T-helper 17 cell (primary cell): ENCODE measurements around the gene ZNF587B. TPM values are rescaled to one million over a fixed set of nuclear protein-coding genes. Genes with fewer than 3 reads are reported as not detected.
A peak's percentile ranks its signal among the peaks of the same experiment; 100 is the strongest.
"Not testable (repeated sequence)": the region's sequence is repeated elsewhere in the genome, so short reads cannot be mapped to it uniquely, and the experiment has no call there.

Source experiments
- ATAC-seq: fragments of 150-1000 bp; cut with Tn5 transposase; 2 replicates; pipeline ENCODE4 v1.10.0; 2021; ENCODE audit warnings: mild to moderate bottlenecking, moderate library complexity
- DNase-seq, 3 donors: peaks; one replicate each; pipeline versions ENCODE4 v3.0.0 to v3.0.0-alpha.2; 2020 to 2021
- H3K9me3 ChIP-seq: one replicate; pipeline ENCODE4 v1.7.0; 2013; ENCODE audit warnings: low read length, mild to moderate bottlenecking; ENCODE audit not compliant: control insufficient read depth, poor library complexity, severe bottlenecking
- H3K27ac Mint-ChIP-seq: one replicate; pipeline ENCODE4 v1.8.0; 2022; ENCODE audit warnings: mild to moderate bottlenecking, moderate library complexity, mixed read lengths
- H3K27me3 Mint-ChIP-seq: one replicate; pipeline ENCODE4 v1.8.0; 2022; ENCODE audit warnings: mixed read lengths
- H3K36me3 Mint-ChIP-seq: one replicate; pipeline ENCODE4 v1.8.0; 2022; ENCODE audit warnings: low read depth, mixed read lengths
- H3K4me1 Mint-ChIP-seq: one replicate; pipeline ENCODE4 v1.8.0; 2022; ENCODE audit warnings: mild to moderate bottlenecking, mixed read lengths
- H3K4me3 Mint-ChIP-seq: one replicate; pipeline ENCODE4 v1.8.0; 2022; ENCODE audit warnings: mild to moderate bottlenecking, moderate library complexity, mixed read lengths
- total RNA-seq, 4 donors: library from RNA in 2 of 4; stranded (reverse) in 2 of 4; gene quantifications; one replicate each; pipeline ENCODE4 v1.2.3 and lab custom pipeline; 2022 to 2026

Gene ZNF587B
- total RNA-seq, 2 donors from 2014 or later = 19.0 to 23.3 TPM

DNA sequence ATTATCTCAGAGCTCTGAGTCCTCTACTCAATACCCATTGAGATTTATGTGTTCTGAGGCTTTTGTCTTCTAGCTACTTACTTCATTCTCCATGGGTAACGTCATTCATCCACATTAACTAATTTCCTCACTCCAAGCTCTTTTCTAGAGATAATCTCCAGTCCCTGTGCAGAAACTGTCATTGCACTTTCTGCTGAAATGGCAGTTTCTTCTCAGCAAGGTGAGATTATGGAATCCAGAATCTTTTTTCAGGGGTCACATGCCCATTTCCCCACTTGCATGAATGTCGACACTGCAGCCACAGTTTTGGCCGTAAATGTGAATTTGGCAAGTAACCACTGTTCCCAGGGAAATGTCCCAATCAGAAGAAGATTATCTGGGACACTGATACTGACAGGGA is 32.3 kb downstream of the ZNF587B start:
- not testable (repeated sequence) for ATAC-seq, H3K27me3 Mint-ChIP-seq, H3K36me3 Mint-ChIP-seq, DNase-seq, H3K4me1 Mint-ChIP-seq, H3K4me3 Mint-ChIP-seq
- peak overlapping the region; percentile 5 for H3K27ac Mint-ChIP-seq
- H3K9me3 ChIP-seq = peaks cover 32% of the 10 kb centered on the region

- H3K27ac Mint-ChIP-seq = peak overlapping the region; percentile 47
- no peaks in the 10 kb centered on the region for H3K4me1 Mint-ChIP-seq
- H3K9me3 ChIP-seq = peaks cover 38% of the 10 kb centered on the region
- DNase-seq (no peak), ATAC-seq (no peak)
- no peak overlapping the region for H3K4me3 Mint-ChIP-seq
- H3K36me3 Mint-ChIP-seq = peaks cover 3% of the 10 kb centered on the region
- no peaks in the 10 kb centered on the region for H3K27me3 Mint-ChIP-seq
These were observed 37.9 kb downstream of the ZNF587B start for GRCh38 chr19:57867868-57868492.

DNA sequence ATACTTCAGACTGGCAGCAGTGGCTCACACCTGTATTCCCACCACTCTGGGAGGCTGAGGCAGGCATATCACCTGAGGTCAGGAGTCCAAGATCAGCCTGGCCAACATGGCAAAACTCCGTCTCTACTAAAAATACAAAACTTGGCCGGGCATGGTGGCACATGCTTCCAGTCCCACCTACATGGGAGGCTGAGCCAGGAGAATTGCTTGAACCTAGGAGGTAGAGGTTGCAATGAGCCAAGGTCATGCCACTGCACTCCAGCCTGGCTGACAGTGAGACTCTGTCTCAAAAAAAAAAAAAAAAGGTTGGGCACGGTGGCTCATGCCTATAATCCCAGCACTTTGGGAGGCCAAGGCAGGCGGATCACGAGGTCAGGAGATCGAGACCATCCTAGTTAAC is 39.6 kb downstream of the ZNF587B start:
- H3K4me3 Mint-ChIP-seq, DNase-seq, H3K27me3 Mint-ChIP-seq, H3K27ac Mint-ChIP-seq, ATAC-seq, H3K4me1 Mint-ChIP-seq, H3K36me3 Mint-ChIP-seq: not testable (repeated sequence)
- H3K9me3 ChIP-seq = peaks cover 52% of the 10 kb centered on the region

DNA sequence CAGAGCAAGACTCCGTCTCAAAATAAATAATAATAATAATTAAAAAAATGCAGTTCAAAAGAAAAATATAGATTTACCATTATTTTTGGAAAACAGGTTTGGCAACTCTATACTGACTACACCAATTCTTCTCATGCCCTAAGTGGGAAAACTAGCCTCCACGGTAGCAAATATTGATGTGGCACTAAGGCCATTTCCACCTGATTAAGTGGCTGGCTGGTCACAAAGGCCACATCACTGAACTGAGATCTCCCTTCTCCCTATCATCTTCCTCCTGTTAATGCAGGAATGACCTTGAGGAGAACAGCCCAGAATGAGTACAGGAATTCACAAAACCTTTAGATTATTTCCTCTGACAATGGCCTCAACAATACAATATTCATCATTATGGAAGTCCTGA is 40.1 kb downstream of the ZNF587B start:
- Mint-ChIP-seq H3K27ac (no peak overlapping the region), H3K4me1 (no peaks in the 10 kb centered on the region), H3K27me3 (no peaks in the 10 kb centered on the region), H3K4me3 (no peak overlapping the region), H3K36me3 (no peaks in the 10 kb centered on the region)
- DNase-seq = no peak
- peaks cover 51% of the 10 kb centered on the region for H3K9me3 ChIP-seq
- ATAC-seq = no peak

GRCh38 chr19:57872450-57872849 is 42.4 kb downstream of the ZNF587B start:
- peaks cover 3% of the 10 kb centered on the region for H3K36me3 Mint-ChIP-seq
- no peaks in the 10 kb centered on the region for H3K27me3 Mint-ChIP-seq

DNA sequence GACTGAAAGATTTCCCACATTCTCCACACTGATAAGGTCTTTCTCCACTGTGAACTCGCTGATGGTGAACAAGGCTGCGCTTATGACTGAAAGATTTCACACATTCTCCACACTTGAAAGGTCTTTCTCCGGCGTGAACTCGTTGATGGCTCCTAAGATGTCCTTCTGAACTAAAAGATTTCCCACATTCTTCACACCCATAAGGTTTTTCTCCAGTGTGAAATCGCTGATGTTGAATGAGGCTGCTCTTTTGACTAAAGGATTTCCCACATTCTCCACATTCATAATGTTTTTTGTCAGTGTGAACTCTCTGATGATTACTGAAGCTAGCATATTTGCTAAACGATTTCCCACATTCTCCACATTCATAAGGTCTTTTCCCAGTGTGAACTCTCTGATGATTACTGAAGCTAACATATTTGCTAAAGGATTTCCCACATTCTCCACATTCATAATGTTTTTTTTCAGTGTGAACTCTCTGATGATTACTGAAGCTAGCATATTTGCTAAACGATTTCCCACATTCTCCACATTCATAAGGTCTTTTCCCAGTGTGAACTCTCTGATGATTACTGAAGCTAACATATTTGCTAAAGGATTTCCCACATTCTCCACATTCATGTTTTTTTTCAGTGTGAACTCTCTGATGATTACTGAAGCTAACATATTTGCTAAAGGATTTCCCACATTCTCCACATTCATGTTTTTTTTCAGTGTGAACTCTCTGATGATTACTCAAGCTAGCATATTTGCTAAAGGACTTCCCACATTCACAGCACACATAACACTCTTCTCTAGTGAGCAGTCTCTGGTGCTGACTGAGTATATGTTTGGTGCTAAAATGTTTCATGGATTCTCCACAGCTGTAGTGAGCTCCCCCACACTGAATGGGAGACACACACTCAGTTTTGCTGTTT is 44.0 kb downstream of the ZNF587B start:
- peaks cover 47% of the 10 kb centered on the region for H3K9me3 ChIP-seq
- not testable (repeated sequence) for H3K4me1 Mint-ChIP-seq, DNase-seq, H3K4me3 Mint-ChIP-seq, H3K36me3 Mint-ChIP-seq, H3K27me3 Mint-ChIP-seq, H3K27ac Mint-ChIP-seq, ATAC-seq

More at GRCh38 chr19:57872450-57872849, 42.4 kb downstream of the ZNF587B start:
- ATAC-seq (no peak), DNase-seq (no peak)
- peaks cover 42% of the 10 kb centered on the region for H3K9me3 ChIP-seq
- Mint-ChIP-seq H3K4me1 (no peaks in the 10 kb centered on the region), H3K27ac (no peak overlapping the region), H3K4me3 (no peak overlapping the region)

DNA sequence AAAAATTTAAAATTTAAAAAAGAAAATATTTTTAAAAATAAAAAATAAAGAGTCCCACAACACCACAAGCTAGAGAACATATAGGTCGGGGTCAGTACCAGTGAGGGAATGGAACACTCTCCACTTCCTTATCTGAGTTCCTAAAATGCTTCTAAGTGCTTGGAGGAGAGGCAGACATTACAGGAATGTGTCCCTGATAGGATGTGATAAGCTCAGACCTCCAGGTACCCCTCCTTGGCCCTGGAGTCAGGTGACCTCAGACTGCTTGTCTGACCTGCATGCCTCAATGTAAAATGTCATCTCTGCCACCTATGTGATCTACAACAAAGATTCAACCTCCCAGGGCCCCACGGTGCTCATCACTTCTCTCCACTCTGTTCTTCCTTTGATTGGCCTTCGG is 55.9 kb downstream of the ZNF587B start:
- Mint-ChIP-seq H3K4me3 (no peak overlapping the region), H3K27ac (no peak overlapping the region), H3K4me1 (peaks cover 12% of the 10 kb centered on the region), H3K27me3 (no peaks in the 10 kb centered on the region), H3K36me3 (no peaks in the 10 kb centered on the region)
- H3K9me3 ChIP-seq = peaks cover 4% of the 10 kb centered on the region
- no peak for DNase-seq
- no peak for ATAC-seq

DNA sequence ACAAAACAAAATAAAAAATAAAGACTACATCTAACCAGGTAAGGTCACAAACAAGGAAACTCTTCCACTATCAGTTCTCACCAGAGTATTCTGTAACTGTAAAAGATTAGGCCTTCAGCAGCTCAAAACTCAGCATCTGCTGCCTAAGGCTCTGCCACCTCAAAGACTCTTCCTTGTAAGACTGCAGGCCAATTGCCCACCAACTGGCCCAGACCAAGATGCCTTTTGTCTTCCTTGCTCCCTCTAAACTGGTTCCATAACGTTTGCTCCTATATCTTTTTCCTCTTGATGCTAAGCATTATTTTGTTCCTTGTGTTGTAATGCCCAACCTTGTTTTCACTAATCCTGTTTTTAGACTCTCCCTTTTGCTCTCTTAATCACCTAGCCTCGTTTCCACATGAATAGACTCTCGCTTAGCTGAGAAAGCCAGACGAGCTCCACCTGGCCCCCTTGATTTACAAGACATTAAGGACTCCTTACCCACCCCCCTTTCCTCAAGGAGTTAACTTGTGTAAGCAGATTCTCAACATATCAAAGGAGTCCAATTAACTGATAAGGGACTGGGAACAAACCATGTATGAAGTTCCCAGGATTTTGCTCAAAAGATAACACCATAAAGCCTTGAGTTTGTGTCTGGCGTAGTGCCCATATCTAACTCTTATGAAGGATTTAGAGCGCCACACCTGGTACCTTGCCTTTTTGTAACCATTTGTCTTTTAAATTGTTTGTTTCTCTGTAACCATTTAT is 57.3 kb downstream of the ZNF587B start:
- Mint-ChIP-seq H3K27ac (no peak overlapping the region), H3K36me3 (no peaks in the 10 kb centered on the region), H3K27me3 (no peaks in the 10 kb centered on the region), H3K4me1 (peaks cover 12% of the 10 kb centered on the region), H3K4me3 (peak overlapping the region; percentile 90)
- ATAC-seq (no peak), DNase-seq (no peak)
- H3K9me3 ChIP-seq = peaks cover 4% of the 10 kb centered on the region

DNA sequence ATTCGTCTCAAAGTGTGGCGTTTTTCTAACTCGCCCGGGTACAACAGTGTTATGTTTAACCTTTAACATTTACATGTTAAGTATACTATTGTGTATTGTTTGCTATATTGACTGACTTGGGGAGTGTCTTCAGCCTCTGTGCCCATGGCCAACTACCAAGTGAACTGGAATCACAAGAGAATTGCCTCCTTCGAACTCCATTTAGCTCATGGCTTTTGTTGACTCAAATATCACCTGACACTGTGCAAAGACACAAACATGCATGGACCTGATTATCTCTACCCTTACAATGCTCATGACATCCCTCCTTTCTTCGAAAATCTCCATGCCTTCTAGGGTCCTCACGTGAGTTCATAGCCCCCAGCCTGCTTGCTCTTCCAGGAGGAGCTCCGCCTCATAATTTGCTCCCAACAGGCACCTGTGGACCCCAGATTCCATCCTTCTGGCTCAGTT is 58.0 kb downstream of the ZNF587B start:
- peaks cover 10% of the 10 kb centered on the region for H3K4me1 Mint-ChIP-seq
- peak overlapping the region; percentile 92 for H3K27ac Mint-ChIP-seq
- H3K27me3 Mint-ChIP-seq = no peaks in the 10 kb centered on the region
- H3K9me3 ChIP-seq = peaks cover 4% of the 10 kb centered on the region
- DNase-seq (no peak), ATAC-seq (no peak)
- peak overlapping the region; percentile 90 for H3K4me3 Mint-ChIP-seq
- no peaks in the 10 kb centered on the region for H3K36me3 Mint-ChIP-seq

GRCh38 chr19:57888560-57889231 is 58.6 kb downstream of the ZNF587B start, which contains the start of gene ZNF814:
Gene ZNF814, minus strand, starts transcription at chr19:57889037. Its CDS starts 235 bp downstream, at chr19:57888802.
- Mint-ChIP-seq H3K36me3 (no peaks in the 10 kb centered on the region), H3K27me3 (no peaks in the 10 kb centered on the region), H3K27ac (peak within 1 kb of the TSS; percentile 92), H3K4me3 (peak within 1 kb of the TSS; percentile 90), H3K4me1 (peaks cover 10% of the 10 kb centered on the region)
- ATAC-seq (peak; percentile 96), DNase-seq (peak; percentile 22 to 75 (median 57))
- peaks cover 4% of the 10 kb centered on the region for H3K9me3 ChIP-seq

GRCh38 chr19:57890706-57891105 is 60.6 kb downstream of the ZNF587B start:
- not testable (repeated sequence) for H3K27me3 Mint-ChIP-seq, H3K36me3 Mint-ChIP-seq, H3K9me3 ChIP-seq, H3K4me1 Mint-ChIP-seq, ATAC-seq, DNase-seq, H3K27ac Mint-ChIP-seq, H3K4me3 Mint-ChIP-seq
